ENCODE data around the gene TMEM204.

TMEM204 gene

DNA sequence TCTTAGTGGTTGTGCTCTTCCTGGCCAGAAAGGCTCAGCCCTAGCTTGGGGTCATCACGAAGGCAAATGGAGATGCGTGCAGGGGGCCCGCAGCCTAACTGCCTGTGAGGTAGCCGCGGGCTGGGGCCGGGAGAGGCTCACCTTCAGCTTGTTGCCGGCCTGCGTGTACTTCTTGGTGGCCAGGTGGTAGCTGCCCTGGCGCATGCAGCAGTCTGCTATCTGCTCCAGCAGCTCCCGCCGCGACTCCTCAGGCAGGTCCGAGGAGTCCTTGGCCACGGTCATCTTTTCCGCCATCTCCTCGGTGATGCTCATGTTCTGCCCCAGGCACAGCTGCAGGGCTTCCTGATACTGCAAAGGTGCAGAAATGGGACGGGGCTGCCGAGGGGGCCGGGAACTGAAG is 13.0 kb upstream of the TMEM204 start:
- no peak for DNase-seq (ENCODE audit: low spot score)

DNA sequence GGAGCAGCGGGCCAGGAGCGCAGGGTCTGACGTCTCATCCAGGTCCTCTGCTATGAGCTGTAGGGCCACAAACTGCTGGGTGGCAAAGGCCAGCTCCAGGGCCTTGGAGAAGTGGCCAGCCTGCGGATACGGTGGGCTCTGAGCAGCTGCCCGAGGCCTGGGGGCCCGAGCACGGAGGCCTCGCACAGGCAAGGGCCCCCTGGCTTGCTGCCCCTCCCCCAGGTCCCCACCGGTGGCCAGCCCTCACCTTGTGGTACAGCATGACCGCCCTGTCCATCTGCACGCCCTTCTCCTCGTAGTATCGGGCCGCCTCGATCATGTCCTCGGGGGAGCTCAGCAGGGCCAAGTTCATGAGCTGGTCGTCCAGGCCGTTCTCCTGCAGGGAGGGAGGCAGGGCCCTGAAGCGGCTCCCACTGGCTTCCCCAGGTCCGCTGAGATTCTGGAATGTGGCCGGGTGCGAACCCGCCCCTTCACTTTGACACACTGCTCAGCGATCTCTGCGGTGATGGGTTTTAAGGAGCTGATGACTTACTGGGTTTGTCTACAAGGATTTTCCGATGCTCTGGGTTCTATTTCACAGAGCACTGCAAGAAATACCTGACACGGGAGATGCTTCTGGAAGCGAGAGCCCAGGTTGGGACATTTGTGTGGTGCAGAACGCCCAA is 9.8 kb upstream of the TMEM204 start:
- DNase-seq (ENCODE audit: low spot score) = no peak

DNA sequence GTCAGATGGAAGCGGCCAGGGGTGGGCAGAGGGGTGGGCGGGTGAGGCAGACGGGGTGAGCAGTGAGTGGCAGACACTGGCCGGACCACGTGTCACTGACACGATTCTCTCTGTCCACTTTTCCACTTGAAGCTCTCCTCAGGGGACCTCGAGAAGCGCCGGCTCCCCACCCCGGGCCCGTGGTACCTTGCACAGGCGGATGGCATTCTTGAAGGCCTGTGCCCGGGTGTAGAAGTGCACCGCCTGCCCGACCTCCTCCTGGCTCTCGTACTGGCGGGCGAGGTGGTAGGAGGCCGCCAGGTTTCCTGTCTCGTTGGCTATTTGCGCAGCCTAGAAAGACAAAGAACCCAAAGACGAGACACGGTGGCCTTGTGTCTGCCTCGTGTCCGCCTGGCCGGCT is 9.1 kb upstream of the TMEM204 start:
- DNase-seq (ENCODE audit: low spot score) = no peak

DNA sequence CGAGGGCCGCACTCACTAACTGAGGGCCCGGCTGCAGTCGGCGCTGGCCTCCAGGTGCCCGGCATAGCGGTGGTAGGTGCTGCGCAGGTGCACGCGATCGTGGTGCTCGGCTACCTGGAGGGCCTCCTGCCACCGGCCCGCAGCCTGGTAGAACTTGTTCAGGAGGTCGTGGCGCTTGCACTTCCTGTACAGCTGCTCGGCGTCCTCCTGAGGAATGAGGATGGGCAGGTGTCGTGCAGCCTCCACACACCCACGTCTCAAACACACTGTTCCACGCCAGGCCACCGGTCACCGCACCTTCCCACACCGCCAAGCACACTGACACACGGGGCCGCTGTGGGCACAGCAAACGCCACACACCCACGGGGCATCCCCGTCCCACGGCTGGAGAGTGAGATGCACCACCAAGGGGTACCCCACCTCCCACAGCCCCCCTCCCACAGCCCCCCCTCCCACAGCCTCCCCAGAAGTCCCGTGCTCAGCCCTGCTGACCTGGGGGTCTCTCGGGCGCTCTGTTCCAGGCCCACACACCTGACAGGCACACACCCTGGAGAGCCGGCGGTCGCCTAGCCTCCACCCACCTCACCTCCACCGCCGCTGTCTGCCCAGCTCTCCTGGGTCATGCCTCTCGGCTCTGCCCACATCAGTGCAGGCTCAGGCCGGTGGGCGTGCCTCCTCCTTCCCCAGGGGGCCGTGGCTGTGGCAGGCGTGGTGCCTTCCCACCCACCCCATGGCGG is 7.4 kb upstream of the TMEM204 start:
- no peak for DNase-seq (ENCODE audit: low spot score)

DNA sequence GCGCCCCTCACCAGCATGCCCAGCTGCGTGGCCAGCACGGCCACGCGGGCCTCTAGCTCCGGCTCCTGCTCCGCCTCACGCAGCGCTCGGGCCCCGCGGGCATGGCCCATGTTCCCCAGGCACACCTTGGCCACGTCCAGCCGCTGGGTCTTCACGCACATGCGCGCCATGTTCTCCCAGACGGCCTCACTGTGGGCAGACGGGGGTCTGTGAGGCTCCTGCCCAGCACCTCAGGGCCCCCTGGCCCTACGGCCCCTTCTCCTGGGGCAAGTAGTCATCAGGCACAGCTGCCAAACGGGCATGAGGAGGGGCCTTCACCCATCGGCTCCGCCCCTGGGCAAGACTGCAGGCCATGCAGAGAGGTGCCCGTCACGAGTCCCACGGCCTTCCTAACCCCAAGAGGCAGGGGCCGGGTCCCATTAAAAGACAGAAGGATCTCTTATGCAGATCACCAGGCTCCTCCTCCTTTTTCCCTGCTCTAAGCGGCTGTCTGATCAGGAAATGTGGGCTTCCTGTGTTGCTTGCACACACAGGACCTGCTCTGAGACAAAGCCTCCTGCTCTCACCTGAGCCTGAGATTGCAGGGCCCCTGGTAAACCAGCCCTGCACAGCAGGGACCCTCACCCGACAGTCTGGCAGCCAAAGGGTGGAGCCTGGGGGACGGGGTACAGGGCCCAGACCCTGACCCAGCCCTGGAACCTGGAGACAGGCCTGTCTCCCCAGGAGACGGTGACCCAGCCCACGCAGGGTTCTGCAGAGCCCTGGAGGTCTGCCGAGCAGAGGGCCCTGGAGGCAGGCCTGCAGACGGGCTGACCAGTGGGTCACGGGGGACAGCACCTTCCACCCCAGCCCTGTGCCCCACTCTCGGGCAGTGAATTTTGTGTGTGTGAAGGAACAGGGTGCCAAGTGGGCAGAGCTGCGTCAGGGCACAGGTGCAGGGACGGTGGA is 6.6 kb upstream of the TMEM204 start:
- DNase-seq (ENCODE audit: low spot score) = no peak

DNA sequence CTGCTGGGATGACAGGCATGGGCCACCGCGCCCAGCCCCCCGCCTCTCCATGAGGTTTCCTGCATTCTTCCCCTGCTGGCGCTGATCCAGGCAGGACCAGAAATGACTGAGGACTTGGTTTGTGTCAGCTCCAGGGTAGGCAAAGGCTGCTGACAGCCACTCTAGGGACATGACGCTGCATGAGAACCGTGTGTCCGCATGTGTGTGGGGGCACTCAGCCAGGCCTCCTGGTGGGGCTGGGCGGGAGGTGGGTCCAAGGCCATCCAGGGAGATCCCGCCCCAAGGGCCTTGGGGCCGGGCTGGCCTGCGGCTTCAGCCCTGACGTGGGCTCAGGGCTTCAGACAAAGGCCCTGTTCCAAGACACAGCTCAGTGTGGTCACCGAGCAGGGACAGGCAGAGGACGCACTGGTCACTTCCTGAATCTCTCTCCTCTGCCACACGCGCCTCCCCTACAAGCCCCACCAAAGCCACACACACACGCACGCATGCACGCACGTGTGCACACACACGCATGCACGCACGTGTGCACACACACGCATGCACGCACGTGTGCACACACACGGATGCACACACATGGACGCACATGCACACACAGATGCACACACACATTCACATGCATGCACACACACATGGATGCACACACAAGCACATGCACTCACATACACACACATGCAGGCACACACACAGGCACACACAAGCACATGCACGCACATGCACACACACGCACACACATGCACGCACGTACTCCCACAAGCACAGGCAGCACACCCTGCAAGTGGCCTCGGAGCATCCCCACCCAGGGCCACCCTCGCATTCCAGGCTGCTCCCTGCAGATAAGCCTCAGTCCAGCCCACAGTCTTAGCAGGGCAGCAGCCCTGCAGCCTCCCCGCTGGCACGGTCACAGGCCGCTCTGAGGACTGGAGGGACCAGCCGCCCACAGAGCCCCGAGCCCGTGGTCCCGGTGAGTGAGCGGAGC is 5.3 kb upstream of the TMEM204 start:
- DNase-seq (ENCODE audit: low spot score) = no peak

DNA sequence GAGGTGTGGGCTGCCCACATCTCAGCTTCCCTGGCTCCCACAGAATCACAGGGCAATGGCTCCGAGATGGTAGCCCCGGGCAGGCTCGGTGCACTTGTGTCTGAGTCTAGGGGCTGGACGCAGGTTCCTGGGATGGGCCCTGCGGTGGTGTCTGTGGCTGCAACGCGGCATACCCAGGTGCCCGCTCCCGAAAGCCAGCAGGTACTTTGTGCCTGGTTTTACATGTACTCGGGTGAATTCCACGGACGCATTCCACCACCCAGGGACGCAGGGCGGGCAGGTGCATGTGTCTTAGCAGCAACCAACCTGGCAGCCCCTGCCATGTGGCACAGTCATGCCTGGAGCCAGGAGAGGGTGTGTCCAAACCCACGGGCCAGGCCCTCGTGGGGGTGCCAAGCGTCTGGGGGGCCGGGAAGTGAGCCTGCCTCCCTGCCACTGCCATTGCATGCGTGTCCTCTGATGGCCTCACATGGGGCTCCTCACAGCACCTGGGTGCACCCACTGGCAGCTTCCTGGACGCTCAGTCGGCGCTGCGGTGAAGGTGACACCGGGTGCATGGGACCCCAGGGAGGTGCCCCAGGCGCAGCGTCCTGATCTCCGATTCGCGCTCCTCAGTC is 4.4 kb upstream of the TMEM204 start:
- DNase-seq (ENCODE audit: low spot score) = no peak

DNA sequence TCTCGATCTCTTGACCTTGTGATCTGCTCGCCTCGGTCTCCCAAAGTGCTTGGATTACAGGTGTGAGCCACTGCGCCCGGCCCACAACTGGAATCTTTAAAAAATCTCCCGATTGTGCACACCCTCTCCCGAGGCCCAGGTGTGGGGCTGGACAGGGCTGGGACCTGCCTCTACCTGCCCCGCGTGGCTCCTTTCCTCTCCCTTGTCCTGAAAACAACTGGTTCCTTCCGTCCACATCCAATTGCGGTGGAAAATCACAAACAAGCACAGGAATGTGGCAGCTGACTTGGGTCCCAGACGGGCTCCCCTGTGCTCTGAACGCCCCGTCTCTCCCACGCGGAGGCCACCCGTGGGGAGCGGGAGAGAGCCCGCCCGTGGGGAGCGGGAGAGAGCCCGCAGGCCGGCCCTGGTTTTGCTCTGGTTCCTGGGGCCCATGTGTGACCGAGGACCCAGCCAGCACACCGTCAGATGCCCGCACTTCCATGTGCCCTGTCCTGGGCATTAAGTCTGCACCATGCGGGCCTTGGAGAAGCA is 3.0 kb upstream of the TMEM204 start:
- DNase-seq (ENCODE audit: low spot score) = no peak

DNA sequence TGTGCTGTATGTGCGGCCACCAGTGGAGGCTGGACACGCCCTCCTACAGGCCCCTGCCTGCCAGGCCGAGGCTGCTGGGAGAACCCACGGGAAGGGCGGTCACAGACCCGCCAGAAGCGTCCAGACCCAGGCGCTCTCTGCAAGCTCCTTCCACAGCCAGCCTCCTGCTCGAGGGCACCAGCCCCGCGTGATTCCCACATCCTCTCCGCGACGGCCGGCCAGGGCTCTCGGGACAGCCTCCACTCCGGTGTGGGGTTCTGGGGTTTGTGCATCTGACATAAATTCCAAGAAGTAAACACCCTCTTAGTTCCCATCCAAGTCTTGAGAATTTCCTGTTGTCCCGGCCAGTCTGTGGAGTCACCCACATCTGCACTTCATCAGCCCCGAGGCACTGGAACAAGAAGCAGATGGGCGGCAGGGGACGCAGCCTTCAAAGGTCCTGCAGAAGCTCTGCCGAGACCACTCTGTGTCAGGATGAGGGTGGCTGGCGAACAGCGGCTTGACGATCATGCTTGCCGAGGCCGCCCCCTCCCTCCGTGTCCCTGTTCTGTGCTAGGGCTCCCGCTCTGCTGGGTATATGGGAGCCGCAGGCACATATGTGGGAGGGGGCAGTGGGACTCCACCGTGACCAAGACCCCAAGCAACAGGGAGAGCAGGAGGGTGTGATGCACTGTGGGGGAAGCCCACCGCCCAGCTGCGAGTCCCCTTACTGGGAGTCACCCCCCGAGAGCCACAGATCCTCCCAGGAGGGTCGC is 2.4 kb upstream of the TMEM204 start:
- DNase-seq (ENCODE audit: low spot score) = no peak

DNA sequence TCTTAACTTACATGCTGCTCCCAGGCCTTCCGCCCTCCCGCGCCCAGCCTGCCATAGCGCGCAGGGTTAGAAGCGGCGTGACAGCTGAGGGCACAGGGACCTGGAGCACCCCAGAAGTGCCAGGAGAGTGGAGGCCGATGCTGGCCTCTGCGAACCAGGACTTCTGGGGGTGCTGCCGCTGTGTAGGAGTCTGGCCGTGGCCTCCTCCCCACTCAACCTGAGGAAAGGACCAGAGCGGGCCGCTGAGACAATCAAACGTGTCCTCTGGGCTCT is 1.9 kb upstream of the TMEM204 start:
- DNase-seq (ENCODE audit: low spot score) = no peak

DNA sequence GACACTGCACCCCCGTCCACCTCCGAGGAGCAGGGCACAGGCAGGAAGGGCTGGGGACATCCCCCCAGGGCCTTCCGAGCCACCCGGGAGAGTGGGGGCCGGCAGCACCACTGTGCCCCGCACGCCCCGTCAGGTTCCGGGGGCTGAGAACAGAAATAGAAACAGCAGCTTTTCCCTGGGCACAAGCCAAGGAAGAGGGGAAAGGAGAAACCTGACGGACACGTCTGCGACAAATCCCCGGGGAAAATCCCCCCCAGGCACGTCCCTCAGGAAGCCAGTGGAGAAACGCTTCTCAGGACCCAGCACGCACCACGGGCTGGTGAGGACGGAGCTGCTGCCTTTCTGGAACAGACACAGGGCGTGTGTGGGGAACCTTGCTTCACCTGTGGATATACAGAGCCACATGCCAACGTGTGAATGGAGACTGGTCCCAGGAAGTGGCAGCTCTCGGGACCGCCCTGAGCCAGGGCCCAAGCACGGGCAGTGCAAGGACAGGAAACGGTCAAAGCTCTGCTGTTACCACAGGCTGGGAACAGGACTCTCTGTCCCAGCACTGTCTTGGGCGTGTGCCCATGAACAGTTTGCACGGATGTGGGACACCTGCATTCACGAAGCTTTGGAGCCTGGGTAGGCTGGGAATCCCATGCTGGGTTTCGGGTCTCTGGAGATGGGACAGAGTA is 1.2 kb upstream of the TMEM204 start:
- no peak for DNase-seq (ENCODE audit: low spot score)

DNA sequence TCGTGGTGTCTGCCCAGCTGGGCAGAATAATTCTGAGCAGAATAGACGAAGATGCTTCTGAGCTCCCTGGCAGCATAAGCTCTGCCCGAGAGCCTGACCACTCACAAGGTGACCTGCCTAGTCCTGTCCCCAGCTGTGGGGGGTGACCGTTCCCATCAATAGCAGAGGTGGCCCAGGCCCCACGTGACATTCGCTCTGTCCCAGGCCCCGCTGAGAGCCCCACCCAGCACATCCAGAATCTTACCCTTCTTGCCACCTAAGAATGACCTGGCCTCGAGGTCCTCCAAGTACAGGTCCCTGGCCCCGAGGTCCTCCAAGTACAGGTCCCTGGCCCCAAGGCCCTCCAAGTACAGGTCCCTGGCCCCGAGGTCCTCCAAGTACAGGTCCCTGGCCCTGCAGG is 695 bp upstream of the TMEM204 start:
- DNase-seq (ENCODE audit: low spot score) = no peak

DNA sequence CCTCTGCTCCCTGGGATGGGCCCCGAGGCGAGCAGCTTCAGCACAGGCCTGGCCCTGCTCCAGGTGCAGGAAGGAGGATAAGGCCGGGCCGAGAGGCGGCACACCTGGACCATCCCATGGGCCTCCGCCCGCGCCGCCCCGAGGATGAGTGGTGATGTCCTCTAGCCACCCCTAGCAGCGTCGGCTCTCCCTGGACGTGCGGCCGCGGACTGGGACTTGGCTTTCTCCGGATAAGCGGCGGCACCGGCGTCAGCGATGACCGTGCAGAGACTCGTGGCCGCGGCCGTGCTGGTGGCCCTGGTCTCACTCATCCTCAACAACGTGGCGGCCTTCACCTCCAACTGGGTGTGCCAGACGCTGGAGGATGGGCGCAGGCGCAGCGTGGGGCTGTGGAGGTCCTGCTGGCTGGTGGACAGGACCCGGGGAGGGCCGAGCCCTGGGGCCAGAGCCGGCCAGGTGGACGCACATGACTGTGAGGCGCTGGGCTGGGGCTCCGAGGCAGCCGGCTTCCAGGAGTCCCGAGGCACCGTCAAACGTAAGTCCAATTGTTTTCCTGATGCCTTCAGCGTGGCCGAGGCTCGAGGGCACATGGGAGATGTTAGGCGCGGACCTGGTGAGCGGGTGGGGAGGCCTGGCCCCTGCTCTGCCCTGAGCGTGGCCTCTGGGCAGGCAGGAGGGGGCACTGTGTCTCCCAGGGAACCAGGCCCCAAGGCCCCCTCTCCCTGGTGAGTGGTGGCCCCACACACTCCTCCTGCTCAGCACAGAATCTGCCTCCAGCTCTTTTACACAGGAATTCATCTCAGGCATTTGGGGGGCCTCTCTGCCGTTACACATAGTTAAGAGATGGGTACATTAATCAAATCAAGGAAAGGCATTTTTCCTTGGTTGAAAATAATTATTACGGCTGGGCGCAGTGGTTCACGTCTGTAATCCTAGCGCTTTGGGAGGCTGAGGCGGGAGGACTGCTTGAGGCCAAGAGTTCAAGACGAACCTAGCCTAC is 855 bp downstream of the TMEM204 start:
- DNase-seq (ENCODE audit: low spot score) = no peak

DNA sequence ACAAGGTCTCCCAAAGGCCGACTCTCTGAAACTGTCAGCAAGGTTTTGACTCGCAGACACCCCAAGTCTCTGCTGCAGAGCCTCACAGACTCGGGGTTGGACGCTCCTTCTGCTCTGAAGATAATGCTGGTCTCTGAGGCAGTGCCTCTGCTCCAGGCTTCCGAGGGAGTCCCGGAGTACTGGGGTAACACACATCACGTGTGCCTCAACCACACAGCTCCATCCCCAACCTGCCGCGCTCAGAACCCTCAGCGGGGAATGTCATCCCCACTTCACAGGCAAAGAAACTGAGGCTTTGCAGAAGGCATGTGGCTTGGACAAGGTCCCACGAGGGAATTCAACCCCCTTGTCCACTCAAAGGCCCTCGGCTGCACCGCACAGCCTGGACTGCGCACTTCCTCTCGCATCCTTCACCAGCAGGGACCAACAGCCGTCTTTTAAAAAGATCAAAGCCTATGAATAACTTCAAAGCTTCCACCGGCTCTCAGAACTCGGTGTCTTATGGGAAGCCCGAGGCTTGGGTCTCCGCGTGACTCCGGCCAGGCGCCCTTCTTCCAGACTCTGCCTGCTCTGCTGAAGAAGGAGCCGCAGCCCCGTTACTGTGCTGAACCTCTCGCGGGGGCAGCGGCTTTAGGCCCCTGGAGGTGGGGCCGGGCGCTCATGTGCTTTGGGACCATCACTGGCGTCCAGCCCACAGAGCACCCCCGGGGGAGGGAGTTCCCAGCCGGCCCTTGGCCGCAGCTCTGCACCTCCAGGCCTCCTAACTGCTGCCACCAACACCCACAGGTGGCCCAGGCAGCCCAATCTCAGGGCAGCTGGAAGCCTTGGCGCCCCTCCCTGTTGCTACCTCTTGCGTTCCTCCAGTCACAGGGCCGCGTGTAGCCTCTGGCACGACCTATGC is 2.2 kb downstream of the TMEM204 start:
- no peak for DNase-seq (ENCODE audit: low spot score)

DNA sequence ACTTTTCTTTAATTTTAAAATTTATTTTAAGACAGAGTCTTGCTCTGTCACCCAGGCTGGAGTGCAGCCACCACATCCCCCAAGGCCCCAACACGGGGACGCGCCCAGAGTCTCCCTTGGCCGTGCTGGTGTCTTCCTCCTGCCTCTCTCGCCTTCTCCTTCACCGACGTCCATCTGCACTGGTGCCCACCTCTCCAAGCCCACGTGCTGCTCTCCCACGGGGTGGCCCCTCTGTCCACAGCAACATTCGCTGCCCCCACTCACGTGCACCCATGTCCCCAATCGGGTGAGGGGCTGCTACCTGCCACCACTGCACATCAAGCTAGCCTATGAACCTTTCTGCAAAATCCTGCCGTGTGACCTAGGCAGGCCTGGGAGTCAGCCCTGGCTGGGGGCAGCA is 3.1 kb downstream of the TMEM204 start:
- no peak for DNase-seq (ENCODE audit: low spot score)

DNA sequence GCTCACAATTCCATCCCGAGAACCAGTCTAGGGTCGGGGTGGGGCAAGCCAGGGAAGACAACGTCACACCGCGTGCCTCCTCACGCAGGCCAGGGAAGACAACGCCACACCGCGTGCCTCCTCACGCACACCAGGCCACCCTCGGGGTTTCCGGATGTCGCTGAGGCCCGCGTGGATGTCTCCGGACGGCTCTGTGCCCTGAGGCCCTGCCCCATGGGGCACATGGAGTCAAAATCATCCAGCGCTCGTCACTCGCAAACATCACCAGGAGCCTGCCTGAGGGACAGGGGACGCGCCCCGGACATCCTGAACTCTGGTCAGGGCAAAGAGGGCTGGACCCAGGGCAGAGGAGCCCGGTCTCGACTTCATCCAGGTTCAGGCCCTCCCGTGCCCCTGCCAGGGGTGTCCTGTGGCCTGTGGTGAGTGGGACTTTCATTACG is 3.7 kb downstream of the TMEM204 start:
- no peak for DNase-seq (ENCODE audit: low spot score)

DNA sequence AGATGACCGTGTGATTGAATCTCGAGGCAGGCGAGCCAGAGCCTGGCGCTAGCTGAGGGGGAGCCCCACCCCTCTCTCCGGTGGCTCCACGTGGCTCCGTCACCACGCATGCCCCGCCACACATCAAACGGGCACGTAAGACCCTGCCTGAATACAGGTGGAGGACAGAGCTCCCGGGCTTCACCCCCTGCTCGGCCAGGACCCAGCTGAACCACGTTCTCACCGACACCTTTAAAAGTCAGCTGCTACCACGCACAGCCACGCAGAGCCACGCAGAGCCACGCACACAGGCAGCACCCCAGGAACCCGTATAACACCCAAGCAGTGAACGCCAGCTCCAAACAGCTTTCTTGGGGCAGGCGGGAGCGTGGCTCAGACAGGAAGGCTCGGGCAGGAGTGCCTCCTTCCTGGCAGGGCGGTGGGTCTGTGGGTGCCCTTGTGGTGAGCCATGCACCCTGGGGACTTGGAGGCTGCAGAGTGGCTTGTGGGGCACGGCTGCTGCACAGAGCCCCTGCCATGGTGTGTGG is 4.4 kb downstream of the TMEM204 start:
- DNase-seq (ENCODE audit: low spot score) = no peak

All from HuH-7.5 (cell line).